Fibroblast of pulmonary artery (primary cell): ENCODE measurements around the gene HES5.

ENCODE experiments used
- DNase-seq: peaks from one replicate; pipeline ENCODE4 v3.0.0-alpha.2; 2010; ENCODE audit warnings: low read depth
- H3K4me3 ChIP-seq: replicated peaks from 2 replicates; pipeline ENCODE4 v1.5.1; 2011; ENCODE audit warnings: low read depth, mild to moderate bottlenecking, control low read depth, low read length, moderate library complexity
- TF ChIP-seq, protein P1 (sequence below): IDR thresholded peaks from 2 replicates; pipeline ENCODE4 v1.5.1; 2011; ENCODE audit warnings: mild to moderate bottlenecking, control low read depth, low read length, inconsistent platforms; ENCODE audit errors: missing control alignments

The HES5 gene

DNA sequence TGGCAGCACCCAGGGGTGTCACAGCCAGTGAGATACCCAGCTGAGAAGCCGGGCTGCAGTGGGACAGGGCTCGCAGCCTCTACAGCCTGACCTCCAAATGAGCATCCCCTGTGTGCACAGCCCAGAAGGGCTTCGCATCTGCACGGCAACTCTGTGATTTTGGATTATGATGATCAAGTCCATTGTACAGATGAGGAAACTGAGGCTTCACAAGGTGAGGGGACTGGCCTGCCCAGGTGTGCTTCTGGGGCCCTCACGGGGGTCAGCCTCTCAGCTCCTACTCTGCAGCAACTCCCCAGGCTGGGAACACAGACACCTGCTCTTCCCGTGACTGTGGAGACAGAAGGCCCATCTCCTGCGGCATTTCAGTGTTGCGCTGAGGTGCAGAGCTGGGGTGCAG is 8.8 kb upstream of the HES5 start:
- H3K4me3 ChIP-seq = no peak overlapping the region
- TF ChIP-seq, protein P1, sequence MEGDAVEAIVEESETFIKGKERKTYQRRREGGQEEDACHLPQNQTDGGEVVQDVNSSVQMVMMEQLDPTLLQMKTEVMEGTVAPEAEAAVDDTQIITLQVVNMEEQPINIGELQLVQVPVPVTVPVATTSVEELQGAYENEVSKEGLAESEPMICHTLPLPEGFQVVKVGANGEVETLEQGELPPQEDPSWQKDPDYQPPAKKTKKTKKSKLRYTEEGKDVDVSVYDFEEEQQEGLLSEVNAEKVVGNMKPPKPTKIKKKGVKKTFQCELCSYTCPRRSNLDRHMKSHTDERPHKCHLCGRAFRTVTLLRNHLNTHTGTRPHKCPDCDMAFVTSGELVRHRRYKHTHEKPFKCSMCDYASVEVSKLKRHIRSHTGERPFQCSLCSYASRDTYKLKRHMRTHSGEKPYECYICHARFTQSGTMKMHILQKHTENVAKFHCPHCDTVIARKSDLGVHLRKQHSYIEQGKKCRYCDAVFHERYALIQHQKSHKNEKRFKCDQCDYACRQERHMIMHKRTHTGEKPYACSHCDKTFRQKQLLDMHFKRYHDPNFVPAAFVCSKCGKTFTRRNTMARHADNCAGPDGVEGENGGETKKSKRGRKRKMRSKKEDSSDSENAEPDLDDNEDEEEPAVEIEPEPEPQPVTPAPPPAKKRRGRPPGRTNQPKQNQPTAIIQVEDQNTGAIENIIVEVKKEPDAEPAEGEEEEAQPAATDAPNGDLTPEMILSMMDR = no peak
- no peak for DNase-seq

DNA sequence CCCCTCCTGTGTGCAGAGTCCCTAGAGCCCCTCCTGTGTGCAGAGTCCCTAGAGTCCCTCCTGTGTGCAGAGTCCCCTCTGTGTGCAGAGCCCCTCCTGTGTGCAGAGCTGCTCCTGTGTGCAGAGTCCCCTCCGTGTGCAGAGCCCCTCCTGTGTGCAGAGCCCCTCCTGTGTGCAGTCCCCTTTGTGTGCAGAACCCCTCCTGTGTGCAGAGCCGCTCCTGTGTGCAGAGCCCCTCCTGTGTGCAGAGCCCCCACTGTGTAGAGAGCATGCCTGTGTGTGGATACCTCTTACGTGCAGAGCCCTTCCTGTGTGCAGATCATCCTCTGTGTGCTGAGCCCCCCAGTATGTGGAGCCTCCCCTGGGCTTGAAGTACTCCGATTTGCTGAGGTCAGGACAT is 8.3 kb upstream of the HES5 start:
- TF ChIP-seq, protein P1 = no peak
- no peak overlapping the region for H3K4me3 ChIP-seq
- no peak for DNase-seq

DNA sequence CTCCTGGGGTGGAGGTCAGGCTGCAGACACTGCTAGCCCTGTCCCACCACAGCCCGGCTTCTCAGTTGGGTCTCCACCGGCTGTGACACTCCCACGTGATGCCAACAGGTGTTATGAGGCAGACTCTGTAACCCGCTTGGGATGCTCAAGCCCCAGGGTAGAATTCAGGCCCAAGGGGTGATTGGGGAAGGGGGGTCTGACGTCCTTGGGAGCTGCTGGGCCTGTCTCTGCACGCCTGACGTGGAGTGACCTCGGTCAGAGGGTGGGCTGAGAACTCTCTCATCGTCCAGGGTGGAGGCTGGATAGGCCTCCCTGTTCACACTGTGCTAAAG is 7.7 kb upstream of the HES5 start:
- DNase-seq = no peak
- TF ChIP-seq, protein P1 = no peak
- H3K4me3 ChIP-seq = no peak overlapping the region

DNA sequence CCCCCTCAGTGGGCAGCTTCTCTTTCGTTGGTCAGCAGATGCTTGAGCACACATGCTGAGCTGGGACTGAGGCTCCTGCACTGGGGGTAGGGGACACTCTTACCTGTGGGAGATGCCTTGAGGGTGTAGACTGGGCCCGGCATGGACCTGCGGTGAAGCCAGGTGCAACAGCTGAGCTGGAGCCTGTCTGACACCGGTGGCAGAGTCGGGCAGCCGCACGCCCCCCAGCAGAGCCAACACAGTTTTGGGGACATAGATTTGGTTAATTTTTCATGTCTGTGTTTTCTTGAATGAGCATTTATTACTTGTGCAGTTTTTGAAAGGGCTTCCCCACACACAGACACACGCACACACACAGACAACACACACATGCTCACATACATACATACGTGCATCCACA is 5.9 kb upstream of the HES5 start:
- no peak for DNase-seq
- no peak overlapping the region for H3K4me3 ChIP-seq
- TF ChIP-seq, protein P1 = no peak

DNA sequence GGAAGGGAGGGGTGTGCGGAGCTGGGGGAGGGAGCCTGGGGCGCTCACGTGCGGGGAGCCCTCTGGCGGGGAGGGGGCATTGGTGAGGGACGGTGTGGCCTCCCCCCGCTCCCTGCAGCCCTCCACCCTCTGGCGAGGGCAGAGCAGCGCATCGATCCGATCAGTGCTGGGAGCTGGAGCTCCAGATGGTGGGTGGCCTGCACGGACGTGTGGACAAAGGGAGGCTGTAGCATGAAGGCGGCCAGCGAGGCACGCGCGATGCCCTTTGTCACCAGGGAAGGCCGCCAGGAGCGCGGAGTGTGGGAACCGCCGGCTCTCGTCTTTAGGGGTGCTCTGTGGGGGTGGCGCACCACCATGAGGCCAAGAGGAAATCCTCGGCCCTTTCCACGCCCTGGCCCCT is 5.4 kb upstream of the HES5 start:
- no peak overlapping the region for H3K4me3 ChIP-seq
- TF ChIP-seq, protein P1 = no peak
- DNase-seq = no peak

DNA sequence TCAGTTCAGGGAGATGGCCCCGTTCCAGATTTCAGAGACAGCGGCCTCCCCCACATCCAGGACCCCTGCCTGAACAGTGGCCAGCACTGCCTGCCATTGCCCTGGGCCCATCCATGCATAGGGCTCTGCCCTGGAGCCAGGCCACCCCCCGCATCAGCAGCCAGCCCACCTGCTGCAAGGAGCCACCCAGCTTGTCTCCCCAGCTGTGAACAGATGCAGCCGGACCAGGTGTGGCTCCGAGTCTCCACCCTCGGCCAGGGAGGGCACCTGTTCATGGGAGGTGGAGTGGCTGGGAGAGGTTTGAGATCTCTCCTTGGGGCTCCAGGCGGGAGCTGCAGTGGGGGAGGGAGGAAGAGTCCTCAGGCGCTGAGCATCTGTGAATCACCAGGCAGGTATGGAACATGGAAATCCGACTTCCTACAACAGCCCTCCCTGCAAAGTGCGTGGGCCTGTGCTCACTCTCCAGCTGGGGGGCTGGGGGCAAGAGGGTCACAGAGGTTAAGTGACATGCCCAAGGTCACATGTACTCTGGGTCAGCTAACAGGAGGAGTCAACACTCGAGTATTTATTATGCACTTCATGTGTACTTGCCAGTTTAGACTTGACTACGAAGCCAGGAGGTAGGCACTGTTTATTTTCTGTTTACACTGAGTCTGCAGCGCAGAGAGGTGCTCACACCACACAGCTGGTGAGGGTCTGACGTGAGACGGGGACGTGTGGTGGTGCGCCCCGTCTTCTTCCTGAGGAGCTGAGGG is 4.8 kb upstream of the HES5 start:
- H3K4me3 ChIP-seq = no peak overlapping the region
- TF ChIP-seq, protein P1 = no peak
- peak; percentile 43 for DNase-seq

DNA sequence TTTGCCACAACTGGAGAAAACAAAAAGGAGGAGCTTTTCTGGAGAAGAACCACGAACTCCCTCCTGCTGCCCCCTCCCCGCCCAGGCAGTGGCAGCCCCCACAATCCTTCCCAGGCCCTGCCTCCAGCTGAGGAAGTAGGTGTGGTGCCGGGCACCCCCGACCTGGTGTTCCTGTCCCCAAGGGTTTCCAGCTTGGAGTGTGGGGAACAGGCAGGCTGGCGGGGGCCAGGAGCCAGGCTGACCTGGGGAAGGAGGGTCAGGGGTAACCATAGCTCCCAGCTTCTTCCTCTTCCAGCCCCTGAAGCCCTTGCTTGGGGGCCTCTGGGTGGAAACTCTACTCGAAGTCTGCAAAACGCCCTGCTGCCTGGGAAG is 4.2 kb upstream of the HES5 start:
- H3K4me3 ChIP-seq = no peak overlapping the region
- DNase-seq = no peak
- TF ChIP-seq, protein P1 = no peak
